ENCODE data around the gene ST3GAL3.

GRCh38 chr1:43693371-43693770, 14.0 kb upstream of the ST3GAL3 start:
- no peak for TF ChIP-seq EZH2 (IDR thresholded peaks at IDR 0.05; ENCODE audit: low read depth)
- TF ChIP-seq, protein P1, sequence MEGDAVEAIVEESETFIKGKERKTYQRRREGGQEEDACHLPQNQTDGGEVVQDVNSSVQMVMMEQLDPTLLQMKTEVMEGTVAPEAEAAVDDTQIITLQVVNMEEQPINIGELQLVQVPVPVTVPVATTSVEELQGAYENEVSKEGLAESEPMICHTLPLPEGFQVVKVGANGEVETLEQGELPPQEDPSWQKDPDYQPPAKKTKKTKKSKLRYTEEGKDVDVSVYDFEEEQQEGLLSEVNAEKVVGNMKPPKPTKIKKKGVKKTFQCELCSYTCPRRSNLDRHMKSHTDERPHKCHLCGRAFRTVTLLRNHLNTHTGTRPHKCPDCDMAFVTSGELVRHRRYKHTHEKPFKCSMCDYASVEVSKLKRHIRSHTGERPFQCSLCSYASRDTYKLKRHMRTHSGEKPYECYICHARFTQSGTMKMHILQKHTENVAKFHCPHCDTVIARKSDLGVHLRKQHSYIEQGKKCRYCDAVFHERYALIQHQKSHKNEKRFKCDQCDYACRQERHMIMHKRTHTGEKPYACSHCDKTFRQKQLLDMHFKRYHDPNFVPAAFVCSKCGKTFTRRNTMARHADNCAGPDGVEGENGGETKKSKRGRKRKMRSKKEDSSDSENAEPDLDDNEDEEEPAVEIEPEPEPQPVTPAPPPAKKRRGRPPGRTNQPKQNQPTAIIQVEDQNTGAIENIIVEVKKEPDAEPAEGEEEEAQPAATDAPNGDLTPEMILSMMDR (conservative IDR thresholded peaks at IDR 0.05), result no peak

Data from PC-9 (cell line).